Measurements from ENCODE around the gene NSD1. TPM values are rescaled to one million over a fixed set of nuclear protein-coding genes. Genes with fewer than 3 reads are reported as not detected.
A peak's percentile ranks its signal among the peaks of the same experiment; 100 is the strongest.
"Not testable (repeated sequence)": the region's sequence is repeated elsewhere in the genome, so short reads cannot be mapped to it uniquely, and the experiment has no call there.

The NSD1 gene
- total RNA-seq, 1 donor from 2014 or later, result 32.4 TPM

DNA sequence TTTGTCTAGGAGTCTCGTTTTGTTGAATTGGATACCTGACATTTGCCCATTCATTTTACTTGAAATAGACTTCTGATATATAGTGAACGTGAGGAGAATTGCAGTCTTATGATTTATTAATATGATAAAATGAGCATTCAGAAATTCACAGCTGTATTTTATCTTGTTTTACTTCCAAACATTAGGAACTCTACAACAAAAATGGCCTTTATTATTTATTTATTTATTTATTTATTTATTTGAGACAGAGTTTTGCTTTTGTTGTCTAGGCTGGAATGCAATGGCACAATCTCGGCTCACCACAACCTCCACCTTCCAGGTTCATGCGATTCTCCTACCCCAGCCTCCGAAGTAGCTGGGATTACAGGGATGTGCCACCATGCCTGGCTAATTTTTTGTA, 108.7 kb downstream of the NSD1 start:
- no peak for DNase-seq (ENCODE audit: low read depth)
- FAIRE-seq, result no peak
- TF ChIP-seq, protein P1, sequence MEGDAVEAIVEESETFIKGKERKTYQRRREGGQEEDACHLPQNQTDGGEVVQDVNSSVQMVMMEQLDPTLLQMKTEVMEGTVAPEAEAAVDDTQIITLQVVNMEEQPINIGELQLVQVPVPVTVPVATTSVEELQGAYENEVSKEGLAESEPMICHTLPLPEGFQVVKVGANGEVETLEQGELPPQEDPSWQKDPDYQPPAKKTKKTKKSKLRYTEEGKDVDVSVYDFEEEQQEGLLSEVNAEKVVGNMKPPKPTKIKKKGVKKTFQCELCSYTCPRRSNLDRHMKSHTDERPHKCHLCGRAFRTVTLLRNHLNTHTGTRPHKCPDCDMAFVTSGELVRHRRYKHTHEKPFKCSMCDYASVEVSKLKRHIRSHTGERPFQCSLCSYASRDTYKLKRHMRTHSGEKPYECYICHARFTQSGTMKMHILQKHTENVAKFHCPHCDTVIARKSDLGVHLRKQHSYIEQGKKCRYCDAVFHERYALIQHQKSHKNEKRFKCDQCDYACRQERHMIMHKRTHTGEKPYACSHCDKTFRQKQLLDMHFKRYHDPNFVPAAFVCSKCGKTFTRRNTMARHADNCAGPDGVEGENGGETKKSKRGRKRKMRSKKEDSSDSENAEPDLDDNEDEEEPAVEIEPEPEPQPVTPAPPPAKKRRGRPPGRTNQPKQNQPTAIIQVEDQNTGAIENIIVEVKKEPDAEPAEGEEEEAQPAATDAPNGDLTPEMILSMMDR (IDR thresholded peaks at IDR 0.05; ENCODE audit: insufficient read depth, low read length, severe bottlenecking), result no peak
- no peak overlapping the region for H3K4me3 ChIP-seq (ENCODE audit: low read depth, low read length)
- no peaks in the 10 kb centered on the region for H3K27me3 ChIP-seq (ENCODE audit: control insufficient read depth, insufficient read depth, low read length)
- H3K36me3 ChIP-seq (ENCODE audit: control insufficient read depth, insufficient read depth, low read length), result peaks cover 12% of the 10 kb centered on the region

DNA sequence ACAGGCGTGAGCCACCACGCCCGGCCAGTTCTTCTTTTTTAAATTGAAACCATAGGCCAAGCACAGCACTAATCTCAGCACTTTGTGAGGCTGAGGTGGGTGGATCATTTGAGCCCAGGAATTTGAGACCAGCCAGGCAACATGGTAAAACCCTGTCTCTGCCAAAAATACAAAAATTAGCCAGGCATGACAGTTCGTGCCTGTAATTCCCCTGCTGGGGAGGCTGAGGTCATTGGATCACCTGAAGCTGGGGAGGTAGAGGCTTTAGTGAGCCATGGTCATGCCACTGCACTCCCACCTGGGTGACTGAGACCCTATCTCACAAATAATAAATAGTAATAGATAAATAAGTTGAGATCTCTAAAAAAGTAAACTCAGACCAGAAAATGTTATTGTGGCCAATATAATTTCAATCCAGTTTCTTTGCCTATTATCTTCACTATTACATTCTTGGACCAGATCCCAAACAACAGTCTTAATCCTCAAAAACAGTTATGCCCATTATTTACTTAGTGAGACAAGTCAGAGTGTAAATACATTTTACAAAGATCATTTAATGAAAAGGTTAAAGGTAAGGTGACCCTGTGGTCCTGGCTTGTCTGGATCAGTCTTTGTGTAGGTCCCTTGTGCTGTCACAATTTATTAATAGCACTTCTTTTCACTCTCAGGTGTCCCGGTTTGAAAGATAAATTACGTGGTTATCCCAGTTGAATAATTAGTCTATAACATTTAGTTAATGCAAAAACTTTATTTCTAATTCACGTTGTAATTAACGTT, 116.4 kb downstream of the NSD1 start:
- H3K4me3 ChIP-seq (ENCODE audit: low read depth, low read length), result no peak overlapping the region
- H3K36me3 ChIP-seq (ENCODE audit: control insufficient read depth, insufficient read depth, low read length), result peaks cover 15% of the 10 kb centered on the region
- H3K27me3 ChIP-seq (ENCODE audit: control insufficient read depth, insufficient read depth, low read length), result no peaks in the 10 kb centered on the region
- TF ChIP-seq, protein P1 (IDR thresholded peaks at IDR 0.05; ENCODE audit: insufficient read depth, low read length, severe bottlenecking), result no peak
- no peak for DNase-seq (ENCODE audit: low read depth)
- no peak for FAIRE-seq

DNA sequence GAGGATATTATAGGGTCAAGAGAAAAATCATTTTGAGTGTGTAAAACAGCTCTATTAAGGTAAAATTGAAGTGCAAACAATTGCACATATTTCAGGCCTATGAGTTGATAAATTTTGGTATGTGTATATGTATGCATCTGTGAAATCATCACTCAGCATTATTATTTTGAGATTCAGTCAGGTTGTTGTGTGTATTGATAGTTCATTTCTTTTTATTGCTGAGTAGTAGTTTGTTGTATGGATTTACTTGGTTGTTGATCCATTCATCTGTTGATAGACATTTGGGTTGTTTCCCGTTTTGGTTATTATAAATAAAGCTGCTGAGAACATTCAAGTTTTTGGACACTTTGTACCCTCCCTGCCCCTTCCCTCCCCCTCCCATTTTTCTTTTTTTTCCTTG, 119.7 kb downstream of the NSD1 start:
- no peaks in the 10 kb centered on the region for H3K27me3 ChIP-seq (ENCODE audit: control insufficient read depth, insufficient read depth, low read length)
- DNase-seq (ENCODE audit: low read depth) (no peak), FAIRE-seq (no peak)
- no peak overlapping the region for H3K4me3 ChIP-seq (ENCODE audit: low read depth, low read length)
- peaks cover 8% of the 10 kb centered on the region for H3K36me3 ChIP-seq (ENCODE audit: control insufficient read depth, insufficient read depth, low read length)
- TF ChIP-seq, protein P1 (IDR thresholded peaks at IDR 0.05; ENCODE audit: insufficient read depth, low read length, severe bottlenecking), result no peak

DNA sequence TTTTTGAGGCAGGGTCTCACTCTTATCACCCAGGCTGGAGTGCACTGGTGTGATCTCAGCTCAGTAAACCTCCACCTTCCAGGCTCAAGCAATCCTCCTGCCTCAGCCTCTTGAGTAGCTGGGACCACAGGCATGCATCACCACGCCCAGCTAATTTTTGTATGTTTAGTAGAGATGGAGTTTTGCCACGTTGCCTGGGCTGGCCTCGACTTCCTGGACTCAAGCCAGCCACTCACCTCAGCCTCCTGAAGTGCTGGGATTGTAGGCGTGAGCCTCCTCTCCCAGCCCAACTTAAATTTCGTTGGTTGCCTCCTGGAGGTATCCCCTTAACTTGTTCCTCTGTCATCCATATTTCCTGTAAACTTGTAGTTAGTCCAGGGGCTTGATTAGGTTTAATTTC, 122.7 kb downstream of the NSD1 start:
- FAIRE-seq (no peak), DNase-seq (ENCODE audit: low read depth) (peak; percentile 49)
- Histone ChIP-seq H3K27me3 (ENCODE audit: control insufficient read depth, insufficient read depth, low read length) (no peaks in the 10 kb centered on the region), H3K4me3 (ENCODE audit: low read depth, low read length) (no peak overlapping the region), H3K36me3 (ENCODE audit: control insufficient read depth, insufficient read depth, low read length) (peaks cover 8% of the 10 kb centered on the region)
- TF ChIP-seq, protein P1 (IDR thresholded peaks at IDR 0.05; ENCODE audit: insufficient read depth, low read length, severe bottlenecking), result no peak

DNA sequence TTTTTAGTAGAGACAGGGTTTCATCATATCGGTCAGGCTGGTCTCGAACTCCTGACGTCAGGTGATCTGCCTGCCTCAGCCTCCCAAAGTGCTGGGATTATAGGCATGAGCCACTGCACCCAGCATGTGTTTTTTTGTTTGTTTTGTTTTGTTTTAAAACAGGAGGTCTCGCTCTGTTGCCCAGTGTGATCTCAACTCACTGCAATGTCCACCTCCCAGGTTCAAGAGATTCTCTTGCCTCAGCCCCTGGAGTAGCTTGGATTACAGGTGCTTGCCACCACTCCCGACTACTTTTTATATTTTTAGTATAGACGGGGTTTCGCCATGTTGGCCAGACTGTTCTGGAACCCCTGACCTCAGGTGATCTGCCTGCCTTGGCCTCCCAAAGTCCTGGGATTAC, 125.1 kb downstream of the NSD1 start:
- not testable (repeated sequence) for FAIRE-seq; DNase-seq (ENCODE audit: low read depth)

DNA sequence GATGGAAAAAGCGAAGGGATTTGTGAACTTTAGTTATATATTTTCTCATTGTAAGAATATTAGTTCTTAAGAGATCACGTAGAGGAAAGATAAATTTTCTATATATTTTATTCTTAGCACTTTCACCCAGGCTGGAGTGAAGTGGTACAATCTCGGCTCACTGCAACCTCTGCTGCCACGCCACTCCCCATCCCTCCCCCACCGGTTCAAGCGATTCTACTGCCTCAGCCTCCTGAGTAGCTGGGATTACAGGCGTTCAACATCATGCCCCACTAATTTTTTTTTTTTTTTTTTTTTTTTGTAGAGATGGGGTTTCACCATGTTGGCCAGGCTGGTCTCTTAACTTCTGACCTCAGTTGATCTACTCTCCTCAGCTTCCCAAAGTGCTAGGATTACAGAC, 127.4 kb downstream of the NSD1 start:
- DNase-seq (ENCODE audit: low read depth), result no peak
- H3K36me3 ChIP-seq (ENCODE audit: control insufficient read depth, insufficient read depth, low read length), result peaks cover 2% of the 10 kb centered on the region
- TF ChIP-seq, protein P1 (IDR thresholded peaks at IDR 0.05; ENCODE audit: insufficient read depth, low read length, severe bottlenecking), result no peak
- FAIRE-seq, result no peak
- no peaks in the 10 kb centered on the region for H3K27me3 ChIP-seq (ENCODE audit: control insufficient read depth, insufficient read depth, low read length)
- H3K4me3 ChIP-seq (ENCODE audit: low read depth, low read length), result no peak overlapping the region

More for the DNA sequence above, 125.1 kb downstream of the NSD1 start:
- not testable (repeated sequence) for H3K27me3 ChIP-seq (ENCODE audit: control insufficient read depth, insufficient read depth, low read length); H3K4me3 ChIP-seq (ENCODE audit: low read depth, low read length); H3K36me3 ChIP-seq (ENCODE audit: control insufficient read depth, insufficient read depth, low read length)
